HG03139 (cell line): ENCODE data around the gene SCIN.
"Not testable (repeated sequence)": the region's sequence is repeated elsewhere in the genome, so short reads cannot be mapped to it uniquely, and the experiment has no call there.

Experiments used
- ATAC-seq: cut with Tn5 transposase; IDR thresholded peaks from one replicate; pipeline ENCODE4 v1.9.1; 2021; ENCODE audit not compliant: unreplicated experiment

Gene SCIN

DNA sequence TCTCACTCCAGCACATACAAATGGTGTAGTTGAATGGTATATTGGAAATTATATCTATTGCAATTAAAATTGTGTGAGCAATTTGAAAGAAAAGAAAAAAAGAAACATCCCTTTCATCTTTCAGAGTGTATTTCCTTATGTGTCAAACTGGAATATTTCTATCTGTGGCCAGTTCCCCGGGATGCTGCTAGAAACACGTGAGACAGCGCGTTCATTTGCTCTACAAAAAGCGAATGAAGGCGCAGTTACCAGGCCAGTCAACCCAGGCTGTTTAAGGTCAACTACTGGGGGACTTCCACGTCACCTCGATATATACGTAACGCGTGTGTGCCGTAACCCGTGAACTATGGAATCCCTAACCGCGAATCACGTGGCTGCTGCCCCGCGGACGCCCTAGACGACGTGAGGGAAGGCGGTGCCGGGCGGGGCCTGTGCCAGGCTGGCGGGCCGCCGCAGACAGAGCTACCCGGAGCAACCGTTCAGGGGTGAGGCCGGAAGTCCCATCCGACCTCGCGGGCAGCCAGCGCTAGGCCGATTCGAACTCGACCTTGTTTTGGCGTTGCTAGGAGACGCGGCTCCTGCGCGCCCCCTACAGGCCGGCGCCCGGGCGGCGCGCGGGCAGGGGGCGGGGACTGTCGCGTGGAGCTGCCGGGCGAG, 115.8 kb downstream of the SCIN start:
- peak; percentile 75 for ATAC-seq

DNA sequence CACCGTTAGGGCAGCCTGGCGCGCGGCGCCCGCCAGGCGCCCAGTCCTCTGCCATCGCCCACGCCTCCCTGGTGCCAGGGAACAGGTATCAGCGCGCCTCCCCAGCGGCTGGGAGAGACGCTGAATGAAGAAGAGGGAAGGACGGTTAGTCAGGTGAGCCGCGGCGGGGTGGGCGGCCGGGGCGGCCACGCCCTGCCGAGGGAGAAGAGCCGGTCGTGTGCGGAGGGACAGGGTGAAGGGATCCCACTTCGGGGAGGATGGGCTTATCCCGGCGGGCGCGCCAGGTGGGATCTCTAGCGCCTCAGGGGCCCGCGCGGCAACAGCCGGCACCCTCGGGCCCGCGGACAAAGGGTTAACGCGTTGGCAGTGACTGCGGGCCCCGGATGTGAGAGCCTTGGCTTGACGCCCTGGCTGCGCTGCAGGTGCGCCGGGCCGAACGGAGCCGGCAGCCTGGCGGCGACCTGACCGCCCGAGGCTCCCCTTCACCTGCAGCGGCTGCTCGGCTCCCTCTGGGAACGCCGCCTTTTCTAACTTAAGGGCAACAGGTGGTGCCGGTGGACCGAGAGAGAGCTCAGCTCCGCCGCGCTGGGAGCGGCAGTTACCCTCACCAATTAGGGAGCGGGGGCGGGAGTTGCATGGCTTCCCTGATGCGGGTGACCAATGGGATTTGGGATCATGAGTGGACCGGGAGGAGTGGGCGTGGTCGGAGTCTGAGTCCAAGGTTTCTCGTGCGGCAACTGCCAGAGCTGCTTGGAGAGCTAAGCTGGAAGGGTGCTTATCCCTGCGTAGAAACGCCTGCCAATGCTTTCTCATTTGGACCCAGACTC, 116.6 kb downstream of the SCIN start, which contains the start of gene ARL4A:
Gene ARL4A, plus strand, starts transcription at position 743 of the 827 bp plus-strand sequence. CDS start 622 bp downstream, outside the sequence.
- ATAC-seq, result peak; percentile 77

GRCh38 chr7:12687718-12688171, 117.2 kb downstream of the SCIN start:
- ATAC-seq, result no peak

DNA sequence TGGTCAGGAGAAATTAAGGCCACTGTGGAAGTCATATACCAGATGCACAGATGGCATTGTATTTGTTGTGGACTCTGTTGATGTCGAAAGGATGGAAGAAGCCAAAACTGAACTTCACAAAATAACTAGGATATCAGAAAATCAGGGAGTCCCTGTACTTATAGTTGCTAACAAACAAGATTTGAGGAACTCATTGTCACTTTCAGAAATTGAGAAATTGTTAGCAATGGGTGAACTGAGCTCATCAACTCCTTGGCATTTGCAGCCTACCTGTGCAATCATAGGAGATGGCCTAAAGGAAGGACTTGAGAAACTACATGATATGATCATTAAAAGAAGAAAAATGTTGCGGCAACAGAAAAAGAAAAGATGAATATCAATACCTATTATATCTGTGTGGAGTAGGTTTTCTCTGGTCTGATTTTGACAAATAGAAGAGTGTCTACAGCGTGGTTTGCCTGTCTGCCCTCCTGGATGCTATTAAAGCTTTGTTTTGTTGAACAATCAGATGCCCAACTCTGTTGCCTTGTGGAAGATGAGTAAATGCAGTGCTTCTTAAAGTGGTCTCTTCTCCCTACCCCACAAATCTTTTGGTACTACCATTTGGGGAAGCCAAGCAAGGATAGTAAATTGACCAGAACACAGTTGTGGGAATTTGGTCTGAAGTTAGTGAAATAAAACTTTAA, 118.1 kb downstream of the SCIN start:
- not testable (repeated sequence) for ATAC-seq

DNA sequence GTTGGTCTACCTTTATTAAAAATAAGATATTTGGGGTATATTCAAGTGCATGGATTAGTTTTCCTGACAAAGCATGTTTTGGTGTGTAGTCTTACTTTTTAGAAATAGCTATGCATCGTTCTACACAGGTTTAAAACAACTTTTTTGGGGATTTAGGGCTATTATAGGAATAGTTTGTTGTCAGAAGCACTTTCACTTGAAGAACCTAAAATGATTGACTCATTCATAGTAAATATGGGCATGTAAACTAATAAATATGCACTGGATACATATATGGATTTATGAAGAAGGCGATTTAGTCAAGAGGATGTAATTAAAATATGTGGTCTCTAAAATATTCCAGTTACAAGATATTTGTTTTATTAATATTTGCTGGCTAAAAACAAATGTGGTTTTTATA, 118.9 kb downstream of the SCIN start:
- ATAC-seq, result no peak

- ATAC-seq, result no peak
Observed at GRCh38 chr7:12690041-12690878, 119.7 kb downstream of the SCIN start.

DNA sequence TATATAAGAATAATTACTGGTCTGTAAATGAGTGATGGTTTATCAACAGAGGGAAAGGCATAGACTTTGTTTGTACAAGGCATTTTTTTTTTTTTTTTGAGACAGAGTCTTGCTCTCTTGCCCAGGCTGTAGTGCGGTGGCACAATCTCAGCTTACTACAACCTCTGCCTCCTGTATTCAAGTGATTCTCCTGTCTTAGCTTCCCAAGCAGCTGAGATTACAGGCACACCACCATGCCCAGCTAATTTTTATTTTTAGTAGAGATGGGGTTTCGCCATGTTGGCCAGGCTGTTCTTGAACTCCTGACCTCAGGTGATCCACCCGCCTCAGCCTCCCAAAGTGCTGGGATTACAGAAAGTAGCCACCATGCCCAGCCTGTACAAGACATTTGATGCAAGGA, 120.9 kb downstream of the SCIN start:
- ATAC-seq, result not testable (repeated sequence)

- no peak for ATAC-seq
Observed at GRCh38 chr7:12692035-12692434, 121.5 kb downstream of the SCIN start.

DNA sequence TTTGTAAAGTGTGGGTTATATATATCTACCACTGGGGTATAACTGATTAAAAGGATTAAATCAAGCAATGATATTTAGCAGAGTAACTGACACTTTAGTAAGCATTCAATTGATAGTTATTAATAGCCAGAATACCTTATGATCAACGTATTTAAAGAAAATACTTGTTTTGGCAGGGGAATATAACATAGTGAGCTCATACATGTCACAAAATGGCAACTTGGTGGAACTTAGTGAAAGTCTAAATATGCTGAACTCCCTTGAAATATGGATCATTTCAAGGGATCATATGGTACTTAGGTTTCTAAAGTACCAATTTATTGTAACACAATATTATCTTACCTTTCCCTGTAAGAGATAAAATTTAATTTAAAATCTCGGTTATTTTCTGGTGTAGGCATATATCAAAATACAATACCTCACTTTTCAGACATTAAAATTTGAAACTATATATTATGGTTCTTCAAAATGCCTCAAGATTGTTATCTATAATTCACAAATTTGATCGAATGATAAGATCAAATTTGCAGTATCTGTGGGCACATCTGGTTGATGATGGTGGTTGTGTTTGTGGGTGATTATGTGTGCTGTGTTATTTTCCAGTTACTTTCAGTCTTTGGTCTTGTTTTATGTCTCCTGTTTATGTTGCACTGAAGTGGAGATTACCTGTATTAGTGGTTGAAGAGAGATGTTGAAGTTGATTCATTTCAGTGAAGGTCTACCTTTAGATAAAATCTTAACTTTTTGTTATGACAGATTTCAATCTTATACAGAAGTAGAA, 122.1 kb downstream of the SCIN start:
- no peak for ATAC-seq

GRCh38 chr7:12694817-12695216, 124.3 kb downstream of the SCIN start:
- ATAC-seq, result no peak

- ATAC-seq, result no peak
Observed at GRCh38 chr7:12695965-12696364, 125.4 kb downstream of the SCIN start.

DNA sequence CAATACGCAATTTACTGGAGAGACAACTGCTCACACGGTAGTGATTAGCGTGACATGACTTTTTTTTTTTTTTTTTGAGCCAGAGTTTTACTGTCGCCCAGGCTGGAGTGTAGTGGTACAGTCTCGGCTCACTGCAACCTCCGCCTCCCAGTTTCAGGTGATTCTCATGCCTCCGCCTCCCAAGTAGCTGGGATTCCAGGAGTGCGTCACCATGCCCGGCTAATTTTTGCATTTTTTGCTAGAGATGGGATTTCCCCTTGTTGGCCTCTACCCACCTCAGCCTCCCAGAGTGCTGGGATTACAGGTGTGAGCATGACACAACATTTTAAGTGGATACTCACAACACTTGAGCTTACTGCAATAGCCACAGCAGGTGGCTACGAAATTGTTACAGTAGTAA, 128.8 kb downstream of the SCIN start:
- no peak for ATAC-seq

GRCh38 chr7:12701433-12701832, 130.9 kb downstream of the SCIN start:
- ATAC-seq, result no peak

- no peak for ATAC-seq
Observed at GRCh38 chr7:12703881-12704280, 133.4 kb downstream of the SCIN start.

GRCh38 chr7:12705878-12706277, 135.4 kb downstream of the SCIN start:
- ATAC-seq, result no peak

GRCh38 chr7:12706900-12707536, 136.5 kb downstream of the SCIN start:
- no peak for ATAC-seq

DNA sequence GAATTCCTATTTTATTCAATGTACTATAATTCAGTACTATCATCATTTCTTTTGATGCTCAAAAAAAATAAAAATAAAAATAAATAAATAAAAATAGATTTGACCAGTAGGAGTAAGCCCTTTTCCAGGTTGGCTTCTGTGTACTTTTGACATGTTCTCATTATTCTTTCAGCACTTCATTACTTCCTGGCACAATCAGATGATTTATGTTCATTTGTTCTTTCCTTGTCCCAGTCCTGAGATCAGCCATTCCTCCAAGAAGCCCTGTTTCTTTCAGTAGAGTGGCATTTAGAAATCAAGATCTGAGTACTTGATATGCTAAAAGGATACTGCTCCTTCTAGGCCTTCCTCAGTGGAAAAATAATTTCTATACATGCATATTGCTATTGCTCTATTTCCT, 137.8 kb downstream of the SCIN start:
- no peak for ATAC-seq
